Gastrocnemius medialis (tissue), 4 donors: ENCODE measurements around the gene KIRREL2. TPM values are rescaled to one million over a fixed set of nuclear protein-coding genes. Genes with fewer than 3 reads are reported as not detected.
A peak's percentile ranks its signal among the peaks of the same experiment; 100 is the strongest.

Experiments used
- ATAC-seq, 2 donors: fragments of 150-250 bp; one replicate each; pipeline ENCODE4 v1.9.1; 2016
- DNase-seq, 2 donors: peaks; one replicate each; pipeline ENCODE4 v3.0.0-alpha.2; 2019
- H3K27ac ChIP-seq, 4 donors: fragments of 200-600 bp; sonication (generic); 1 replicate in 1 of 4; 2 replicates in 3 of 4; pipeline ENCODE4 v1.5.1; 2016 to 2018; ENCODE audit warnings: mild to moderate bottlenecking in 2 of 4, moderate library complexity in 1 of 4
- H3K27me3 ChIP-seq, 3 donors: fragments of 200-600 bp; sonication (generic) in 2 of 3; 1 replicate in 1 of 3; 2 replicates in 2 of 3; pipeline versions ENCODE4 v1.5.1 to v1.6.0; 2016 to 2019; ENCODE audit warnings: mild to moderate bottlenecking in 1 of 3, moderate library complexity in 1 of 3
- H3K36me3 ChIP-seq, 2 donors: fragments of 200-600 bp; sonication (generic) in 1 of 2; one replicate each; pipeline ENCODE4 v1.5.1; 2017 to 2018
- H3K4me1 ChIP-seq, 2 donors: fragments of 200-600 bp; sonication (generic) in 1 of 2; one replicate each; pipeline ENCODE4 v1.5.1; 2016 to 2017; ENCODE audit warnings: mild to moderate bottlenecking in 2 of 2
- H3K4me3 ChIP-seq, 4 donors: fragments of 200-600 bp; sonication (generic) in 3 of 4; 1 replicate in 1 of 4; 2 replicates in 3 of 4; pipeline ENCODE4 v1.5.1; 2016 to 2019; ENCODE audit warnings: mild to moderate bottlenecking in 2 of 4
- H3K9me3 ChIP-seq, 3 donors: fragments of 200-600 bp; sonication (generic) in 2 of 3; 1 replicate in 1 of 3; 2 replicates in 2 of 3; pipeline ENCODE4 v1.5.1; 2016 to 2019
- CTCF ChIP-seq, 5 experiments: fragments of 450-650 bp in 3 of 5; fragments of 200-600 bp in 2 of 5; sonication (generic) in 2 of 5; IDR thresholded peaks in 4 of 5; conservative IDR thresholded peaks in 1 of 5; 1 replicate in 4 of 5; 2 replicates in 1 of 5; pipeline ENCODE4 v1.5.1; 2016 to 2019; ENCODE audit warnings: antibody characterized with exemption in 5 of 5, mild to moderate bottlenecking in 3 of 5, moderate library complexity in 3 of 5
- POLR2A ChIP-seq, 2 donors: fragments of 450-650 bp; IDR thresholded peaks; one replicate each; pipeline ENCODE4 v1.6.1; 2017; ENCODE audit warnings: antibody characterized with exemption in 2 of 2, mild to moderate bottlenecking in 2 of 2, moderate library complexity in 2 of 2
- in situ Hi-C, 4 donors: fragments of 200-750 bp; cut with MboI; loops; one replicate each; pipeline versions ENCODE4 v1.15.0 to v1.8.0; 2017; ENCODE audit warnings: low sequenced_read_pairs in 4 of 4
- intact Hi-C: fragments of 100-400 bp; cut with DNase I; formaldehyde crosslinking; loops from one replicate; pipeline ENCODE4 v1.15.1; 2023; ENCODE audit warnings: low total_unique reads
- total RNA-seq, 4 donors: library from RNA; depleted of rRNA; stranded (reverse); fragments of >200 nt; gene quantifications; one replicate each; pipeline versions ENCODE4 v1.1.0 to v1.2.3, GENCODE V29; 2016

The KIRREL2 gene
- total RNA-seq, 4 donors from 2014 or later = not detected

GRCh38 chr19:35879770-35880317 lies 23.1 kb downstream of the KIRREL2 start:
- no peaks in the 10 kb centered on the region for H3K9me3 ChIP-seq
- in situ Hi-C loops = loop anchor here in 1 of 4 donors (10.0 kb wide), 1 partner anchor 55 kb away; the partner anchor contains the start of gene LRFN3
- ATAC-seq (peak; percentile 68 to 79), DNase-seq (peak; percentile 56 to 63)
- no peak for TF ChIP-seq POLR2A (IDR thresholded peaks at IDR 0.05)
- no peak for TF ChIP-seq CTCF (IDR thresholded peaks at IDR 0.05 in 4 of 5, conservative IDR thresholded peaks at IDR 0.05 in 1 of 5)
- H3K36me3 ChIP-seq = no peaks in the 10 kb centered on the region
- H3K27ac ChIP-seq = no peak overlapping the region
- H3K4me3 ChIP-seq = no peak overlapping the region
- intact Hi-C loops = no loop called here
- H3K27me3 ChIP-seq = peaks cover 0 to 12% (median 4%) of the 10 kb centered on the region in 3 donors
- no peaks in the 10 kb centered on the region for H3K4me1 ChIP-seq

- no peaks in the 10 kb centered on the region for H3K36me3 ChIP-seq
- intact Hi-C loops (loop anchor here (1.0 kb wide), 1 partner anchor 49 kb away; no protein-coding TSS in a partner anchor), in situ Hi-C loops (loop anchor here in 1 of 4 donors (10.0 kb wide), 1 partner anchor 53 kb away; the partner anchor contains the start of gene LRFN3)
- DNase-seq = no peak
- peak in 1 of 2 donors; percentile 63 for ATAC-seq
- no peaks in the 10 kb centered on the region for H3K4me1 ChIP-seq
- TF ChIP-seq POLR2A (IDR thresholded peaks at IDR 0.05) (no peak), CTCF (IDR thresholded peaks at IDR 0.05 in 4 of 5, conservative IDR thresholded peaks at IDR 0.05 in 1 of 5) (peak in 4 of 5 experiments; percentile 17 to 44 (median 28))
- H3K27me3 ChIP-seq = peaks cover 0 to 9% (median 4%) of the 10 kb centered on the region in 3 donors
- H3K9me3 ChIP-seq = no peaks in the 10 kb centered on the region
- no peak overlapping the region for H3K27ac ChIP-seq
- H3K4me3 ChIP-seq = no peak overlapping the region
Measured at GRCh38 chr19:35882114-35882832, 25.6 kb downstream of the KIRREL2 start.

DNA sequence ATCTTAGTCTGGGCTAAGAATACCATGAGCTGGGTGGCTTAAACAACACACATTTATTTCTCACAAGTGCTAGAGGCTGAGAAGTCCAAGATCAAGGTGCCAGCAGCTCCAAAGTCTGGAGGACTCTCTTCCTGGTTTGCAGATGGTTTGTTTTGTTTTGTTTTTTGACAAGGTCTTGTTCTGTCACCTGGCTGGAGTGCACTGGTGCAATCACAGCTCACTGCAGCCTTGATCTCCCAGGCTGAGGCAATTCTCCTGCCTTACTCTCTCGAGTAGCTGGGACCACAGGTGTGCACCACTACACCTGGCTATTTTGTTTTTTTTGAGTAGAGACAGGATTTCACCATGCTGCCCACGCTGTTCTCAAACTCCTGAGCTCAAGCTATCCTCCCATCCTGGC lies 27.2 kb downstream of the KIRREL2 start:
- in situ Hi-C loops (loop anchor here in 1 of 4 donors (10.0 kb wide), 1 partner anchor 51 kb away; the partner anchor contains the start of gene LRFN3), intact Hi-C loops (no loop called here)
- Histone ChIP-seq H3K4me3 (no peak overlapping the region), H3K27me3 (no peaks in the 10 kb centered on the region), H3K9me3 (no peaks in the 10 kb centered on the region), H3K4me1 (no peaks in the 10 kb centered on the region), H3K36me3 (peaks cover 0 to 10% of the 10 kb centered on the region in 2 donors), H3K27ac (no peak overlapping the region)
- TF ChIP-seq CTCF (IDR thresholded peaks at IDR 0.05 in 4 of 5, conservative IDR thresholded peaks at IDR 0.05 in 1 of 5) (no peak), POLR2A (IDR thresholded peaks at IDR 0.05) (no peak)
- no peak for DNase-seq
- no peak for ATAC-seq

- in situ Hi-C loops = loop anchor here in 1 of 4 donors (10.0 kb wide), 1 partner anchor 50 kb away; the partner anchor contains the start of gene LRFN3
- no peak for TF ChIP-seq POLR2A (IDR thresholded peaks at IDR 0.05)
- TF ChIP-seq CTCF (IDR thresholded peaks at IDR 0.05 in 4 of 5, conservative IDR thresholded peaks at IDR 0.05 in 1 of 5) = no peak
Measured at GRCh38 chr19:35885225-35885738, 28.6 kb downstream of the KIRREL2 start.

More at GRCh38 chr19:35885225-35885738, 28.6 kb downstream of the KIRREL2 start:
- Histone ChIP-seq H3K4me1 (no peaks in the 10 kb centered on the region), H3K36me3 (peaks cover 0 to 17% of the 10 kb centered on the region in 2 donors), H3K9me3 (no peaks in the 10 kb centered on the region), H3K27me3 (no peaks in the 10 kb centered on the region), H3K4me3 (no peak overlapping the region), H3K27ac (no peak overlapping the region)
- DNase-seq (no peak), ATAC-seq (no peak)
- intact Hi-C loops = no loop called here
